SIG-M5 (cell line): ENCODE results near the gene CEACAM8.
"Not testable (repeated sequence)": the region's sequence is repeated elsewhere in the genome, so short reads cannot be mapped to it uniquely, and the experiment has no call there.

ENCODE experiments used
- DNase-seq: peaks from one replicate; lab custom pipeline; 2025; lab: John Stamatoyannopoulos, UW

CEACAM8 gene

DNA sequence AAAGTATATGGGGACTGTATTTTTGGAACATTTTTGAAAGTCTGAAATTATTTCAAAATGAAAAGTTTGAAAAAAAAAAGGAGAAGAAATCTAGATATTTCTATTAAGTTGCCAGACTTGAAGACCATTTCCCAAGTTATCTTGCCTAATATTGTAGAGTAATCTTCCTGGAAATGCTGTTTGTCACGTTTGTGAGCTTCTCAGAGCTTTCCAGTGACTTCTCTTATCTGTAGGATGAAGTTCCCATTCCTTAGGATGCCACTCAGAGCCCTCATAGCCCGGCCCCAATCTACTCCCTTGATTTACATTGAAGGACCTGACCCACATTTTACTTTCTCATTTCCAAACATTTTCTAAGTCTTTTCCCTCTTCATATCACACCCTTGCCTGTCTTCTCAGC is 23.6 kb downstream of the CEACAM8 start:
- no peak for DNase-seq

DNA sequence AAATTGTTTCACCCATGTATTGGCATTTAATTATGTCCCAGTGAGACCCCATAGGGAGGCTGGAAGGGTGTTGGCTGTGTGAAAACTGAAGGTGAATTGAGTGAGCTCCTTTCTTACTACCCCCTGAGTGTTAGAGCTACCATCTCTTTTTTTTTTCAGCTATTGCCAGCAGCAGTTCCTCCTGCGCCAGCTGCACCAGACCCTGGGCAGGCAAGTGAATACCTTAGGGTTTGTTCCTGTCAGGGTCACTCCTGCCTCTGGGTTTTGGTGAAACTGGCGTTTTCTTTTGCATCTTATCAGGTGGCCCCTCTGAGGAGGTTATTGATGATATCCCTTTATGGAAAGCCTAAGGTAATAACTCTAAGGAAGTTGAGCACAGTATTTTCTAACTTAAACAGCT is 25.5 kb downstream of the CEACAM8 start:
- no peak for DNase-seq

DNA sequence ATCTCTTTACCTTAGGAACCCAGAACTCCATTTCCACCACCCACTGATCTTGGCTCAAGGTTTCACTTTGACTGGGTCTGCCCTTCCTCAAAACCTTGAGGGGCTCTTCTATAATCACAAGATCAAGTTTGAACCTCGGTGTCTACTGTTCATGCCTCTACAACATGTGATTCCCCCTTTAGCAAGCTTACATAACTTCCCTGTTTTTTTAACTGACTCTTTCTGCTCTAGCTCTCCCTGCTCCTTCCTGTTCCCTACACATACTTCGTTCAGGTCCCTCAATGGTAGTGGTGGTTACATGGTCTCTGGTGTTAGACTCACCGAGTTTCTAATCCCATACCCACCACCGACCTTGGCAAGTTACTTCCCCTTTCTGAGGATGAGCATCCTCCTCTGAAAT is 26.7 kb downstream of the CEACAM8 start:
- DNase-seq: no peak

- DNase-seq: no peak
Observed at GRCh38 chr19:42567567-42567966, 27.2 kb downstream of the CEACAM8 start.

- DNase-seq: no peak
Observed at GRCh38 chr19:42563352-42564210, 31.1 kb downstream of the CEACAM8 start.

- DNase-seq: no peak
Observed at GRCh38 chr19:42561512-42561911, 33.2 kb downstream of the CEACAM8 start.

- no peak for DNase-seq
Observed at GRCh38 chr19:42560731-42561130, 34.0 kb downstream of the CEACAM8 start.

DNA sequence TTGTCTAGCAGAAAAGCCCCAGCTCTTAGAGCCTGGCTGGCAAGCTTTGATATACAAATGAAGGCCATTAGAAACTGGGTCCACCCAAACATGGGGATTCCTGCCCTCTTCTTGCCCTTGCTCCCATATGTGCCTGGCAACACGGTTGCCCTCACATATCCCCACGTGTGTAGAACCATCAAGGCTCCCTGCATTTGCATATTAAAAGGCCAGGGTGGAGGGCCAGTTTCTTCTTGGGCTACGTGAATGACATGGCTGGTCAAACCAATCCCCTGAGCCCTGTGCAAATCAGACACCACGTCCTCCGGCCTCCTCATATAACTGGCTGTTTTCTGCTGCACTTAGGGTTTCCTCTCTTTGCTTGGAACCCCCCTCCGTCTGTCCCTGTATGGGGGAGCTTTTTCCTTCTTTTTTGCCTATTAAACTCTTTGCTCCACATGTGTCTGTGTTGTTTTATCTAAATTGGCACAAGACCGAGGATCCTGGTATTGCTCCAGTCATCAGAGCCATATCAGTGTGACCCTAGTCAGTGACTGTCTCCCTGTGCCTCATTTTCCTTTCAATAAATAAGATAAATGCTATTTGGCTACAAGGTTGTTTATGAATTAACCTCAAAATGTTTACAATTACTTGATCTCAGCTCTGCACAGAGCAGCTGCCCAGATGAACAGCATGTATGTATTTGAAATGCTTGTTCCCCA is 36.1 kb downstream of the CEACAM8 start:
- no peak for DNase-seq

- not testable (repeated sequence) for DNase-seq
Observed at GRCh38 chr19:42557386-42557871, 37.3 kb downstream of the CEACAM8 start.

DNA sequence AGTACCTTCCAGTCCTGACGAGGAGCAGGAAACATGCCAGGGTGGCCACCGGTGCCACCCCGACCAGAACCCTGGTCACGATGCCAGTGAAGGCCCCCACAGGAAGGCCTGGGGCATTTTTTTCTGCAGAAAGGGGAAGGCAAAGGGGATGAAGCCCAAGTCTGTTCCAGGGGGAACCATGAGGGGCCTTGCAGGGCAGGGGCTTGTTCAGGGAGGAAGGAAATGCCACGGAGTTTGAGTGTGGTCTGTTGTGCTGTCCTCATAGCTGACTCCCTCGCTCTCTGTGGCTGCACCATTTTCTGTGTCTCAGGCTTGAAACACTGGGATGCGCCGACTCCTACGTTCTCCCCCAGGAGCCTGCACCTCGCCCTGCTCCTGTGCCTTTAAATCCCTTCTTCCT is 38.9 kb downstream of the CEACAM8 start:
- DNase-seq: no peak

GRCh38 chr19:42555317-42555716 is 39.4 kb downstream of the CEACAM8 start:
- DNase-seq: no peak

- no peak for DNase-seq
Observed at GRCh38 chr19:42554046-42554575, 40.6 kb downstream of the CEACAM8 start.

DNA sequence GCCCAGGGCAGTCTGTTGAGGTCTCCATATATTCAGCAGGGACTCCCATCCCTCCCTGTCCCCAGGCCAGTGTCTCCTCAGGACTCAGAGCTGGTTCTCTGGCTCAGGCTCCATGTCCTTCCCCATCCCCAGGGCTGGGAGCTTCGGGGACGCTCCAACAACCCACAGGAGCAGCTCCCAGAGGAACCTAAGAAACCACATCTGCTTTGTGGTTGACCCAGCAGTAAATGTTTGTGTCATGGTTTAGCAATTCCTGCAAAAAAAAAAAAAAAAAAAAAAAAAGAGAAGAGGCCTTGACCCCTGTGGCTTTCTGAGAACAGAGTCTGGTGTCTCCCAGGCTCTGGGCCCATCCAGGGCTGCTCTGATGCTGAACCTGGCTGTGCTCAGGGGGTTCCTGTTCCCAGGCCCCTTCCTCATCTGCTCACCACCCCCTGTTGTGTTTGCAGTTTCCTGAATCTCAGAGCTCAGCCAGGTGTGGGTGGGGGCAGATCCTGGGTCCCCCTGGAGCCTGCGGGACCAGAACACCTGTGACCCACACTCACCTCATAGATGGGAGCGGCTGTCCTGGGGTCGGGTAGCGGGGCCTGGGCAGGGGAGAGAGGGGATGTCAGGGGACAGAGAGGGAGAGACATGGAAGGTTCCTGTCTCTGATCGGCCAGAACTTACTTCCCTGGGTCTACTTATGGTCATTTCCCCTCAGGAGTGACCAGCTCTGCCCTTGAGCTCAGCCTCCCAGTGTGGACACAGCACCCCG is 41.3 kb downstream of the CEACAM8 start:
- DNase-seq: no peak

- no peak for DNase-seq
Observed at GRCh38 chr19:42552086-42553065, 42.3 kb downstream of the CEACAM8 start.

DNA sequence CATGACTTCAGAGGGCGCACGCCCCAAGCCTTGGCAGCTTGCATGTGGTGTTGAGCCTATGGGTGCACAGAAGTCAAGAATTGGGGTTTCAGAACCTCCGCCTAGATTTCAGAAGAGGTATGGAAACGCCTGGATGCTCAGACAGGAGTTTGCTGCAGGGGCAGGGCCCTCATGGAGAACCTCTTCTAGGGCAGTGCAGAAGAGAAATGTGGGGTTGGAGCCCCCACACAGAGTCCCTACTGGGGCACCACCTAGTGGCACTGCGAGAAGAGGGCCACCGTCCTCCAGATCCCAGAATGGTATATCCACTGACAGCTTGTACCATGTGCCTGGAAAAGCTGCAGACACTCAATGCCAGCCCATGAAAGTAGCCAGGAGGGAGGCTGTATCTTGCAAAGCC is 44.2 kb downstream of the CEACAM8 start:
- DNase-seq: not testable (repeated sequence)

GRCh38 chr19:42549067-42549466 is 45.7 kb downstream of the CEACAM8 start:
- not testable (repeated sequence) for DNase-seq

GRCh38 chr19:42548552-42548951 is 46.2 kb downstream of the CEACAM8 start:
- no peak for DNase-seq

GRCh38 chr19:42547929-42548328 is 46.8 kb downstream of the CEACAM8 start:
- no peak for DNase-seq

- no peak for DNase-seq
Observed at GRCh38 chr19:42546831-42547500, 47.8 kb downstream of the CEACAM8 start.

DNA sequence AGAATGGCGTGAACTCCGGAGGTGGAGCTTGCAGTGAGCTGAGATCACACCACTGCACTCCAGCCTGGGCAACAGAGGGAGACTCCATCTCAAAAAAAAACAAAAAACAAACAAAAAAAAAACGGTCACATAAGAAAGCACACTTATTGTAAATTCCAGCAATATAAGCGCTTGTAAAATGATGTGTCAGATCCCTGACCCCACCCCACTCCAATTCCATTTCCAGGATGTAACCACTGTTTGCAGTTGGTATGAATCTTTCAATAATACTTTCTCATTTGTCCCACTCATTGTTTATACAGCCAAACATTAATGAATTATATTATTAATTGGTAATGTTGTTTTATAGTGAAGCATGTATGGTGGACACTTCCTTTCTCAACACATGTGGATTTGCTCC is 50.6 kb downstream of the CEACAM8 start:
- no peak for DNase-seq
